COLO829 (cell line): Measurements from ENCODE around the gene MGLL.
"Not testable (repeated sequence)": the region's sequence is repeated elsewhere in the genome, so short reads cannot be mapped to it uniquely, and the experiment has no call there.

Experiments
- DNase-seq: peaks from one replicate; pipeline ENCODE4 v3.0.0; 2012; ENCODE audit warnings: low spot score

Gene MGLL

DNA sequence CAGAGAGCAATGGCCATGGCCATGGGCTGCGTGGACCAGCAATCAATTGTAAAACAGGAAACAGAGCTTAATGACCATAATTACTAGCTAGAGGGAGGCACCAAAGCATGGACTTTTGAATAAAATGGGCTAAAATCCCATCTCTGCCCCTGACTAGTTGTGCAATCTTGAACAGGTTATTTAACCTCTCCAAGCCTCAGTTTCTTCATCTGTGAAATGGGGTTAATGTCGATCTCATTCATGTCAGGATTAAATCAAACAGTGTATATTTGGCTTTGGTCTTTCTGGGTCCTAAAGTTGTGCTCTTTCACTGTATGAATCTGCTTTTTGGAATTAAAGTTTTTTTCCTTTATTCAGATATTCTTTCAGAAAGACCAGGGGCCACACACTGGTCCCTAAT is 113.5 kb downstream of the MGLL start:
- no peak for DNase-seq

DNA sequence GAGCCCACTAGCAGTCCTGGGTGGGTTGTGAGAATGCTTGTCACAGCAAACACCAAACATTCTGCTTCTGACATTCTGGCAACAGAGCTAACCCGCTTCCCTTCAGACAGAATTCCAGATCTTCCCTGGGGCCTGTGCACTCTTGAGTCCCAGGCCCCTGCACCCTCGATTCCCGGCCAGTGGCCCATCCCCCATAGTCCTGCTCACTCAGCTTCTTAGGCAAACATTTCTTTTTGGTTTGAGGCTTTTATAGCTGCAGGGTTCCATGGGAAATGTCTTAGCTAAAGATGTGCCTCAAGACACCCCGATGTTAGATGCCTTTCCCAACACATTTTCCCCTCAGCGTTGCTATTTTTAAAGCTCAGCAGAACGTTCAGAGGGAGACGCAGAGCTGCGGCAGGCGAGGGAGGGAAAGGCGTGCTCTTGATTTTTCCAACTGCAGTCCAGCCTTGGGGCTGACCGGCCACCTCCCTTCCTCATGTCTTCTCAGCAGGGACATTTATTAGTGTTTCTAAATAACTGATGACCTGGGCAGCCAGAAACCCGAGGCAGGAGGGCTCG is 114.4 kb downstream of the MGLL start:
- DNase-seq: no peak

DNA sequence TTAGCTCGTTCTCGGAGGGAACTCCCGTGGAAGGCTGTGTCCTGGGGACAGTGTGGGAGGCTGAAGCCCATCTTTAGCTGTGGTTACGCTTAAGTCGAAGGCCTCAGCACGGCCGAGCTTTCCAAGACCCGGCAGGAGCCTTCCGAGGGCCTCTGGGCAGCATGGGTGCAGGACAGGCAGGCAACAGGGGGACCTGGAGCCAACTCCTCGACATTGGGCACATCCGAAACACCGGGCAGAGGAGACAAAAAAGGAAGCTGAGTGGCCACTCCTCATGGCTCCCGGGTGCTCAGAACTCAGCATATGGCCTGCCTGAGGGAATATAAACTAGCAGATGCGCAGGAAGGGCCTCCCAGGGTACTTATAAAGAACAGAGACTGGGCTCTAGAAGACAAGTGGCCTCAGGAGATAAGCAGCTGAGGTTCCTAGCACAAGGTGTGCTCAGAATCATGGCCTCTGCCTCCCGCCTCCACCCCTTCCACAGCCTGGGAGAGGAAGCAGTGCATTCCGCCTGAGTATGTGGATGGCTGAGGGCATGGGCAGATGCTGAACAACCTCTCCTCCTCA is 115.4 kb downstream of the MGLL start:
- no peak for DNase-seq

DNA sequence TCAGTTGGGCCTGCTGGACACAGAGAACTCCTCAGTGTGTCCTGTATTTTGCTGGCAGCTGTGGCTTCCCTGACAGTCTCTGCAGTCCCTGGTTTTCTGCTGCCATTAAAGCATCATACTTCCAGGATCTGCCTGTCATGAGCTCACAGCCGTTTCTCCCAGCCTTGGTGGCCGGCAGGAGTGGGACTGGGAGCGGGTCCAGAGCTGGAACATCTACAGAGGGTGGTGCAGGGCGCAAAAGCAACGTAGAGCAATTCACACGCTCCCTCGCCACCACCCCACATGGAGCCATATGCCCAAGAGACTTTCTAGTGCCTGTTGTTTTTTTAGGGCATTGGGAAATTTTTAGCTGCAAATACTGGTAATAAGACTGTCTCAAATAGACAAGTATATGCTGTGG is 116.0 kb downstream of the MGLL start:
- no peak for DNase-seq

DNA sequence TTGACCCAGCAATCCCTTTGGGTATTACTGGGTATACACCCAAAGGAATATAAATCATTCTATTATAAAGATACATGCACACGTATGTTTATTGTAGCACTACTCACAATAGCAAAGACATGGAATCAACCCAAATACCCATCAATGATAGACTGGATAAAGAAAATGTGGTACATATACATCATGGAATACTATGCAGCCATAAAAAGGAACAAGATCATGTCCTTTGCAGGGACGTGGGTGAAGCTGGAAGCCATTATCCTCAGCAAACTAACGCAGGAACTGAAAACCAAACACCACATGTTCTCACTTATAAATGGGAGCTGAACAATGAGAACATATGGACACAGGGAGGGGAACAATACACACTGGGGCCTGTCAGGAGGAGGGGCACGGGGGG is 117.5 kb downstream of the MGLL start:
- not testable (repeated sequence) for DNase-seq

DNA sequence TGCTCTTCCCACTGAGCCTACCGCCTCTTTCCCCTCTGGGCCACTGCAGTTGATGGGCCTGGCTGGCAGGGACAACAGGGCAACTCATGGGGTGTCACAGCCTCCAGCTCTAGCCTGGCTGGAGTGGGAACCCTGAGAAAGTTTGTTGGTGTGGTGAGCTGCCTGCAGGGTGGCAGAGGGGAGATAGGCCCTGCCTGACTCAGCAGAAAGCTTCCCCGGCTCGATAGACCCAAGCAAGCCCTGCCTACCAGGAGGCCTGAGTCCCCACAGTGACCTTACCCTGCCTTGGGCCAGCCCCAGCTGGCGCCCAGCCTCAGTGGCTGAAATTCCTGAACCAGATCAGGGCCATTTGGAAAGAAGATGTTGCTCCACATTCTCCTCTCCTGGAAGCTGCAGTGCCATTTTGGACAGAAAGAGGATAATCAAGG is 120.2 kb downstream of the MGLL start:
- DNase-seq: no peak

DNA sequence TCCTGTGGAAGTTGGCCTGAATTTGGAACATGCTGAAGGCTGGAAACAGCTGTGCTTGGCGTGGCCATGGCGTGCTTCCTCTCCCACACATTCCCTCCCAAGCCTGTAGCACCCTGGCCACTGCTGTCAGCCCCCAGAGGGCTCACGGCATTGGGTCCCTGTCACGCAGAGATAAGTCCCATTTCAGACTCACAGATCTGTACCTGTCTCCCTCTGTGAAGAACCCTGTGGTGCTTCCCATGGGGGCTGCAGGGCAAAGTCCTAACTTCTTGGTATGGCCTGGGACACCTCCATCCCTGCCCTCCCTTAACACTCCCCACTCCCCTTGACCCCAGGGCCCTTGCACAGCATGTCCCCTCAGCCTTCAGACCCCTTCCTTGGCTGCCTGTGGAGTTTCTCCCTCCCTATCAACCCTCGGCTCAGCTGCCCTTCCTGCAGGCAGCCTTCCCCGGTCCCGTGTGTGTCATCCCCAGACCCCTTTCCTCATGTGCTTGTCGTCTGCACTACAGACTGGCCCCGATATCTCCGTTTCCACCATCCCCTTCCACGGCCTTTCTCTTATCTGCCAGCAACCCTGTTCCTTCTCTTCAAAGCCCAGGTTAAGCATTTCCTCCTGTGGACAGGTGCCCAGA is 120.9 kb downstream of the MGLL start:
- no peak for DNase-seq

DNA sequence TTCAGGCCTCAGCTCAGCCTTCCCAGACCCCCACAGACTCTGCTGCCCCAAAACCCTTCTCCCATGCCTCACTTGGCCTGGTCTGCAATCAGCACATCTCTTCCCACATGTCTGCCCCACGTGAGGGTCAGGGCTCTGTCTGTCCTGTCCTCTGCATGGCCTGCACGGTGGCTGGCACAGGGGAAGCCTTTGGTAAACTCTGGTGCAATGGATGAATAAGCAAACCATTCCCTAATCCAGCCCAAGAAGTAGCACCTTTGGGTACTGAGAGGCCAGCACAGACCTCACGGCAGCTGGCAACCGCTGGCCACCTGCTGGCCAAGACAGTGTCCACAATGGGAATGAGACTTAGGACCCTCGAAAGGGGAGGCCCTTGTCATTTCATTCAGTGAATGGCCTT is 121.9 kb downstream of the MGLL start:
- no peak for DNase-seq

DNA sequence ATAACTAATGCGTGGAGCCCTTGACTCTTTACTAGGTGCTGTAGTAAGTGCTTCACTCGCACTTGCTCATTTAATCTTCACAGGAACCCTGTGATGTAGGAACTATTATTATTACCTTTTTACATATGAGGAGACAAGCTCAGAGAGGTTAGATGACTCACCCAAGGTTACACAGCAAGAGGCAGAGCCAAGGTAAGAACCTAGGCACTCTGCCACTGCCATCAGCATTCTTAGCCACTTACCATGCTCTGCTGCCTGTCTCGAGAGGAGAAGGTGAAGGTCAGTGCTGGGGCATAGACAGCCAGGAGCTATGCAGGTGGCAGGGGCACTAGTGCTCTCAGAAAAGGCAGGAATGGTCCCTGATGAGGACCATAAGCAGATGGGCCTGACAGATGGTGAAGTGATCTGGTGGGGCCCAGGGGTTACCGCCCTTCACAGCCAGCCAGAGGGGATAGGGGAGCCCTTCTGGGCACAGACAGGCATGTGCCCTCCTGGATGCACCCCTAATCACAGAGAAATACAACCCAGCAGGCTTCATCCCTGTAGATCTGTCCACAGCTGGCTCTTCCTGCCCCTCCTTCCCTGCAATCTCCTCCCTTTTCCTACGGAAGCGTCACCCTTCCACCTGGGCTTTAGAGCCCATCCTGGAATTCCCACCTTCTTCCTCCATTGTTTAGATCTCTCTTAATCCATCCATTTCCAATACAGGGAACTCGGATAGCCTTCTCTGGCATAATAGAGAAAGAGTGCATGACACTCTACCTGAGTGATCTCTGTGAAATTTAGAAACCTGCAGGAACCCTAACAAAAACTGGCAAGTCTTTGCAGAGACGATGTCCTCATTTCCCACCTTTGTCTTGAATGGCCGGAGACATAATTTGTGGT is 122.7 kb downstream of the MGLL start:
- DNase-seq: no peak

DNA sequence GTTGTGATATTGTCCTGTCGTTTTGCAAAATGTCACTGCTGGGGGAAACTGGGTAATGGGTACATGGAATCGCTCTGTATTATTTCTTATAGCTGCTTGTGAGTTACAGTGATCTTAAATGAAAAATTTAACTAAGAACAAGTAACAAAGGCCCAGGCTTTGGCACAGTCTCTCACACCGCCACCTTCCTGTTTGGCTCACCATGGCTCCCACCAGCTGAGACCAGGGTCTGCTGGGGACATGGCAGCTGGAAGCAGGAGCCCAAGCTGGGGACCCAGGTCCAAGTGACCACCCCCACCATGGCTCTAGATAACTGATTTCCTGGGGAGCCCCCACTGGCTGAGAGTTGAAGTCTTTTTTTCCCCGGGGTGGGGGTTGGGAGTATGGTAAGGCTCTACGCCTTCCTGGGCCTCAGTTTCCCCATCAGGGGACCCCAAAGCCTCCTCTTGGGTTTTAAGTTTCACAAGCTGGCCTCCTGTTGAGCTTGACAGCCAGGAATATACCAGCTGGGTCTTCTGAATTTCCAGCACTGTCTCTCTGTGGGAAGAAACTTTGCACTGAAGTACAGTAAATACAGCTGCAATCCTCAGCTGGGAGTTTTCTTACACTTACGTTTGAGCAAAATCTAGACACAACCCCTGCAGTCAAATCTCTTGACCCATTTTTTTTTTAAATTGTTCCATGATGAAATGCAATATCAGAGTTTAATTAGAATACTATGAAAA is 123.5 kb downstream of the MGLL start:
- no peak for DNase-seq

DNA sequence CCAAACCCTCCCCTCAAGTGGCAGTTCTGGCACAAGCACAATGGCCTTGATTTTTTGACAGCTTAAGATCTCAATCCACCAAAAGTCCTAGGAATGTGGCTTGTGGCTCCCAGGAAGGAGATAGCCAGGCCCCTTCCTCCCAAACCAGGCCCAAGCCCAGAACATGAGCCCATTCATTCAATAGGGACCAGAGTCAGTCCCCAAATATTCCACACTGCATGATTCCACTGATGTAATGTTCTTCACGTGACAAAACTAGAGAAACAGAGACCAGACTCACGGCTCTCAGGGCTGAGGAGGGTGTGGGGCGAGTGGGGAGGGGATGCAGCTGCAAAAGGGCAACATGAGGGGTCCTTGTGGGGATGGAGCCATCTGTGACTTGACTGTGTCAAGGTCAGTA is 124.0 kb downstream of the MGLL start:
- DNase-seq: no peak

DNA sequence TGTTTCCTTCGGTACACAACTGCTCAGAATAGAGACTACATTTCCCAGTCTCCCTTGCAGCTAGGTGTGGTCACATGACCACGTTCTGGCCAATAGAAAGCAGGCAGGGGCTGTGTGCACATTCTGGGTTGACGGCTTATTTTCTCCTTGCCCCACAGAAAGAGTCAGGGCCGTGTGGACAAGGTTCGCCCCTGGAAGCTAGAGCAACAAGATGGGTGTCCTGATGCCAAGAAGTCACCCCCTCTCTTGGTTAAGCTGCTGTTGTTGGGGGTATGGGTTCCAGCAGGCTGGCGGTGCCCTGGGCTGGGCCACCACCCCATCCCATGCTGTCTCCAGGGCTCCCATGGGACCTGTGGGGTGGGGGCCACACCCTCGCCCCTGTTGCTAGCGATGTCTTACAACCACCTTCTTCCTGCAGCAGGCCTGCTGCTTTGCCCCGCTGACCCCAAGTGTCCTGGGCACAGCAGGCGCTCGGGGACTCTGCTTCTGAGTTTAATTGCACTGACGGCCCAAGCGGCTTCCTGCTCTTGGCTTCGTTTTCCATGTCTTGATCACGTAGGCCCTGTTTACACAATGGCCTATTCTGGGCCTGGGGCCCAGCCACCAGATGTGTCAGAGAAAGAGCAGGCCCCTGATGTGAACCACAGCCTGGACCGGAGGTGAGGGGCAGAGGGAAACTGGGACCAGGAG is 124.6 kb downstream of the MGLL start:
- DNase-seq: peak; percentile 76

DNA sequence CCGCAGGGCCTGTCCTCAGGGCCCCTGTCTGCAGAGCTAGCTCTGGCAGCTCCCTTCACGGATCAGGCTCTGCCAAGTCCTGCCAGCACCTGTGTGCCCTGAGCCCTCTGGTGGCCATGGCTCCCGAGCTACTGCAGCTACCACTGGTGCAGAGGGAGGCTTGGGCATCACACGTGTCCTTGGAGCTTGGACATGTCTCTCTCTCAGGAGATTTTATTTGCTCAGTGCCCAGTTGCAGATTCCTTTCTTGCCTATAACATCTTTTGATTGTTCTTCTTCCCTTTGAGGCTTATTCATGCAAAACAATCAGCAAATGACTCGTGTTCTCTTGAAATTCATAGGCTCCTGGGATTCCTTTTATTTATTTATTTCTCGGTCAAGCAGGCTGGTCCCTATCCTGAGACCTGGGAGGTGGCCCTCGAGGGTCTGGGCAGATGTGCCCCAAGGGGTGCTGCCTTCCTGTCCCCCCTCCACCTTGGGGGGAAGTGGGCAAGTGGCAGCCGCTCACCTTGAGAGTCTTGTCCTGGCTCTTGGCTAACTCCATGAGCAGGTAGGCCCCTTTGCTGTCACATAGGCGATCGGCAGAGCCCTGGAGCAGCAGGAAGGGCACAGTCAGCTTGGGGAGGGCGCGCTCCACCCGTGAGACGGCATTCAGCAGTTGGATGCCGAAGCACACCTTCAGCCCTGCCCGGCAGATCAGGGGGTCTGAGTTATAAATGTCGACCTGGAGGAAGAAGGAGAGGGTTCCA is 127.7 kb downstream of the MGLL start:
- no peak for DNase-seq

DNA sequence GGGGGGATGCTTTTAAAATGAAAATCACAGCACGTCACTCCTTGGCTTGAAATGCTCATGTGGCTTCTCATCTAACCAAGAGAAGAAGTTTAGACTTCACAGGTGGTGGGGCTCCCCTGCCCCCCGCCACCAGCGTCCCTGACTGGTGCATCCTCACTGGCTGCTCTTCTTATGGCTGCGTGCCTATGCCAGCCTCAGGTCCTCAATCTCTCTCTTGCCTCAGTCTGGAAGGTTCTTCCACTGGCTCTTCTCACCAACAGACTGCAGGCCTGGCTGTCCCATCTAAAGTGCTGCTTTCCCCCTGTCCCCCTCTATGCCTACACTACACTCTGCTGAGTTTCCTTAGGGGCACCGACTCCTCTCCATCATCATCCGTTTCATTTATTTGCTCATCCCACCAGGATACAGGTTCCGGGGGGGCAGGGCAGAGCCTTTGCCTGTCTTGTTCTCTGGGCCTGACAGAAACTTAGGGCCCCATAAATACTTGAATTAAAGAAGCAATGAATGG is 128.9 kb downstream of the MGLL start:
- DNase-seq: no peak

DNA sequence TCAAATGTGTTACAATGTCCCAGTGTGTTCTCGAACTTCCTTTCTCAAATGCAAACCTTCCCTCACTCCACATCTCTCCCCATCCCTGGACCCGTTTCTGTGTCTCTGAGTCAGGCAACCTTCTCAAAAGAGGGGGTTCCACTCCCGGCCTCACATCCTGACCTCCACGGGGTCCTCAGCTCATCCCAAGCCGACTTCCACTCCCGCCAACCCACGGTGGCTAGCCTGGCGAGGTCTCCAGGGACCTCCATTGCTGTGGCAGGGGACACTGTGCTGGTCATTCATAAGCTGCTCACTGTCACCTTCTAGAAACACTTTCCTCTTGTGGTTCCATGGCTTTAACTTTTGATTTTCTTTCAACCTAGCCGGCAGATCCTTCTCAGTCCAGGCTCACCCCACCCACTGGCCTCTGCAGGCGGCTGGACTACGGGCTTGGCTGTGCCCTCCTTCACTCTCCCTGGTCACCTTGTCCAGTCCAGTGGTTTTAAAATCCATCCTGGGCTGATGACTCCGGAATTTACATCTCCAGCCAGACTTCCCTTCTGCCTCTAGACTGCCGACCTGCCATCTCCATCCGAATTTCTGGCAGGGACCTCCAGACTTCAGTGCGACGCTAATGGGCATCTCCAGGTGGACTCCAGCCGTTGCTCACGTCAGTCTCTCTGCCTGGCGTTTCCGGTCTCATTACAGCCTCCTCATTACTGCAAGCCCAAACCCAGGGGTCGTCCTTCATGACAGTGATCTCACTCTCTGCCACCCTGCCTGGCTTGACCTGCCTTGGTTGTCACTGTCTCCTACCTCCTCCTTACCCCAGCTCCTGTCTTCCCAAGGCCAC is 129.6 kb downstream of the MGLL start:
- no peak for DNase-seq

DNA sequence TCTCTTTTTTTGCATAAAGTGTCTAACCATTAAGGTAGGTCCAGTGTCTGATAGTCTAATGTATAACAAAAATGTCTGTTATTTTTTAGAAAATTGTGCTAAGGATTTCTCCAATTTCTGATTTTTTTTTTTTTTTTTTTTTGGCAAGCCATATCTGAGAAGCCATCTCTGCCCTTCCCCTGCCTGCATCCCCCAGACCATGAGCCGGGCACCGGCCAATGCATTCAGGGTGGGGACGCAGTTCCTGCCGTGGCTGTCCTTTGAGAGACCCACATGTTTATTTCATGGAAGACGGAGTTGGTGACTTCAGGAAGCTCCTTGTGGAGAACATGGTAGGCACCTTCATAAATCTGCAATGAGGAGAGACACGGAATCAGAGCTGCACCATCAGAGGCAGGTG is 130.3 kb downstream of the MGLL start:
- DNase-seq: no peak

DNA sequence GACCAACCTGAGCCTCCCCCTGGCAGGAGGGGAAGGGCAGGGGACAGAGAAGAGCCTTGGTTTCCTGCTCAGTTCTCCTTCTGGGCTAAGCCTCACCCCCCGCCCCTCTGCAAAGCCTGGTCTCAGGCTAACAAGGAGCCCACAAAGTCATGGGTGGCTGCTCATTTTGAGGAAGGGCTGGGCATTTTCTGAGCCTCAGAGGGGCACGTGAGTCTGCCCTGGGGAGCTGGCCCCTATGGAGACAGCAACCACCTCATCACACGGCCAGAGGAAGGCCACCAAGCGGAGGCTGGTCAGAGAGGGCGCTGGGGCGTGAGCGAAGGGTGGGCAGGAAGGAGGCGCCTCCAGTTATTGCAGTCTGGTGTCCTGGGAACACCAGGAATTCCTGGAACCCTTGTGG is 130.8 kb downstream of the MGLL start:
- DNase-seq: no peak

DNA sequence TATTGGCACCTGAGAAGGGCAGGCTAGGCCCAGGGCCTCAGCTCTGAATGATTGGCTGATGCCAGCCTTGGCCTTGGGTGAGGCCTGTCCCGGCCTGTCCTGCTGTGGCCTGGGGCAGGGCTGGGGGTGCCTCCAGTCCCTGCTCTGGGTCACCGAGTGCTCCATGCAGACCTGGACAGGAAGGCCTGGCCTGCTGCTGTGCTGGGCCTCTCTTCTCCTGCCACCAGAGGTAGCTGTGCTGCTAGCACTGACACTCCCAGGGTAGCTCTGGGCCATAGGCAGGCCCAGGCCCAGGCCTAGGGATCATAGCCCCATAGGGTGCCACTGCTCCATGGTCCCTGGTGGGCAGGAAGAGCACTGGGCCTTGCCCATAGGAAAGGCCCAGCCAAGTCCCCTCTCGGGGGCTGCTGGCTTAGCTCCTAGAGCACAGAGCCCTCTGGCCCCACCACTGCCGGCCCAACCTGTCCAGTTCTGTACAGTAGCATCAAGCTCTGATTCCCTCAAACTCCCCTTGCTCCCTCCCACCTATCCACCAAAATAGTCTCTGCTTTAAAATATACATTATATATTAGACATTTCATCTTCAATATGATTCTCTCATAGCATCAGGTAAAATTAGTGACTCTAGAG is 131.4 kb downstream of the MGLL start:
- no peak for DNase-seq

DNA sequence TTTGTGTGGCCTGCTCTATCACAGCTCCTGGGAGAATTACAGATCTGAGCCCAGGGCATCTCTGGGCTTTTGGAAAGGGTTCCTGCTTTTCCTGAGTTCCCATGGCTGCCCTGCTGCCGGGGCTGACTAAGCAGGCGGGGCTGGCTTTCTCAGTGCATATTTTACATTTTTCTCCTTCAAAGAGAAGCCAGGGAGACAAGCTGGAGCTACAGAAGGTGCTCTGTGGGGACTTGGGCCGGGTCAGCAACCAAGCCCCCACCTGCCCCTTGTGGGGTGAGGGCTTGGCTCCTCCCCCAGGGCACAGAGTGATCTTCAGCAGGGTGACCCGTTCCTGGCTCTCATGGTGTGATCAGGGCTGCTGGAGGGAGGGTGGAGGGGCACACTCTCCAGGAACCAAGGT is 132.2 kb downstream of the MGLL start:
- no peak for DNase-seq
